NCI-H345 (cell line): Measurements from ENCODE around the gene KCNH5.

Experiments
- DNase-seq: peaks from one replicate; lab custom pipeline; 2025; lab: John Stamatoyannopoulos, UW

The KCNH5 gene

DNA sequence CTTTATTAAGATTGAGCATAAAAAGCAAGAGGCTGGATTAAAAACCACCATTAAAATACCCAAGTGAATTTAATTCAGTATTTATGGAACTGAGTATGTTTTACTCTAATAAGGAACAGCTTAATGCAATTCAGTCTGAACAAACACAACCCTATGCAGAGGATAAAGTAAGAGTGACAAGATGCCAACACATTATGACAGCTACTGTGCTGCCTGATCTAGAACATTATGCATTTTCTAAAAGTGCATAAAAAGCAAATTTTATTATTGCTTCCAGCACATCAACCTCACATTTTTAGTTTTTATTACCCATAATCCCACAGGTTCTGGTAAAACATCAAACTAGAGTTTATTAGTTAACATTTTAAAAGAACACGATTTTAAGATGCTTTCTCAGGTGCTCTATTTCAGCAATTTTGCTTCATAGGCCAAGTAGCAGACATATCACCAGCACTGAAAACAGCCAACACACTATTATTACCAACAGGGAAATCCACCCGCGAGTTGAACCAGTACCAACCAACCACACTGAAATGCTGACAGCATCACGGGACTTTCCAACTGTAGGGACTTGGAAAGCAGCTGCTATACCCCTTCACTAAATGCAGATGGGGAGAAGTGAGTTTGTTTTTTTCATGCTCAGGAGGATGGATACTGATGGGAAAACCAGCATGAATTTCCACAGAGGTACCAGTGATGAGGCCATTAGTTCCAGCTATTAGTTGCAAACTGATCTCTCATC is 372.1 kb downstream of the KCNH5 start:
- DNase-seq = no peak

DNA sequence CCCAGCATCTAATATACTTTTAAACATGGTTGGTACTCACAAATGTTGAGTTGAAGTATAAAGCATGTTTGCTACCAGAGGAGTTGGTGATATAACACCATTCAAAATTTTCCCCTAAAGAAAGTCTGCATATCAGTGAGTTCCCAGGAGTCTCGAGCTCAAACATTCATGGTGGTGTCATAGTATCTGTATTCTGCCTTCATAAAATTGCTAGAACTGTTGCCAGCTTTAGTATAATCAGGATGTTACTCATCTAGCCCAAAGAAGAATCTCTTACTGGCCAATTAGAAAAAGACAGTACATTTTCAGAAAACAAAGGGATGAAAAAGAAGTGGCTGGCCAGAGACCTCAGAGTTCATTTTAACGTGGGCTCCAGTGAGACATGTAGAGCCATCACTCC is 374.7 kb downstream of the KCNH5 start:
- DNase-seq = no peak

DNA sequence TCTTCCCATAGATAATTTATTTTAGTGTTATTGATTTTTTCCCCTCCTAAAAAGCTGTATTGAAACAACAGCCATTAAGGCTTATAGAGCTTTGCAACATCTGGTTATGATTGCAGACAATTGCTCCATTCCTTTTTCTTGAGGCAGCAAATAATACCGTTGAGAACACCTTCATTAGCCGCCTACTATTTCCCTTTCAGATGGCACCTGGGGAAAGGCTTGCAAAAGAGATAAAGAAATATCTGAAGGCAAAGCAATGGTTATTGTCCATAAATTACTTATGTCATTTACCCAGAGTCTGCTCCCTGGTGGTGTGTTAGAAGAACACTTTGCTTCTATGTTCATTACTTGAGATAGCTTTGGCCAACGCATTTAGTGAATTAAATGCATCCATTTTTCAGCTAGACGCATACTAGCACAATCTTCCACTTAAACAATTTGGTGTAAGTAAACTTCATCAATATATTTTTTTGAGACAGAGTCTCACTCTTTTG is 377.8 kb downstream of the KCNH5 start:
- no peak for DNase-seq

GRCh38 chr14:62665286-62665685 is 380.0 kb downstream of the KCNH5 start:
- no peak for DNase-seq

DNA sequence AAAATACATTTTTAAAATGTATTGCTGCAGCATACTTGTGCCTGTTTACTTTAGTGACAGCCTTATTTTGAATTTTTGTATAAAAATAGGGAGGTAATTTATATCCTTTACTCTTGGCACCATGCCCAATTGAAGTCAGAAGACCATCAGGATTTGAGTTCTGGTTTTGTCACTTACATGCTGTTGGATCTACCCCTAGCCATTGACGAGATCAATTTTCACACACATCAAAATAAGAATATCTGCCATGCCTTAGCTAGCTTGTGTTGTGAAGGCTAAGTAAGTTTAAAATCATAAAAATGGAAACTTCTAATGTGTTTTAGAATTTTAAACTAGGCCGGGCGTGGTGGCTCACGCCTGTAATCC is 381.8 kb downstream of the KCNH5 start:
- DNase-seq = no peak

DNA sequence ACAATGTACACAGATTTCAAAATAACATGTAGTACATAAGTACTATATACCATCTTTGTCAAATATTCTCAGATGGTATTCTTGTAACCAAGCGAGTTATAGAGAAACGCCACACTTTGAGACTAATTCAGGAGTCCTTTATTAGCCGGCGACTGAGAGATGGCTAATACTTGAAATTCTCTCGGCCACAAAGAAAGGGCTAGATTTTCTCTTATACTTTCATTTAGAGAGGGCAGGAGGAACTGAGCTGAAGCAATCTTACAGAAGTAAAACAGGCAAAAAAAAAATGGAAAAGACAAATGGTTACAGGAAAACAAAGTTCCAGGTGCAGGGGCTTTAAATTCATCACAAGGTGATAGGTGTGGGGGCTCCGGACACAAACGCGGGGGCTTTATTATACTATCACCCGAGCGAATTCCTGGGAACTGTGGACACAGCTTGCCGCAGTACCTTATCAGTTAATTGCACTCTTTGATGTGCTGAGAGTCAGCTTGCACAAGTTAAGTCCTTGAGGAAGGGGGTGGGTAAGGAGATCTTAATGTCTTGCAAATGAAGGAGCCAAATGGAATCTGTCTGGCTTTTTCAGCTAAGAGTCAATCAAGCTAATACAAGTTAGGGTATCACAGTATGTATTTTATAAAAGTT is 382.3 kb downstream of the KCNH5 start:
- no peak for DNase-seq

DNA sequence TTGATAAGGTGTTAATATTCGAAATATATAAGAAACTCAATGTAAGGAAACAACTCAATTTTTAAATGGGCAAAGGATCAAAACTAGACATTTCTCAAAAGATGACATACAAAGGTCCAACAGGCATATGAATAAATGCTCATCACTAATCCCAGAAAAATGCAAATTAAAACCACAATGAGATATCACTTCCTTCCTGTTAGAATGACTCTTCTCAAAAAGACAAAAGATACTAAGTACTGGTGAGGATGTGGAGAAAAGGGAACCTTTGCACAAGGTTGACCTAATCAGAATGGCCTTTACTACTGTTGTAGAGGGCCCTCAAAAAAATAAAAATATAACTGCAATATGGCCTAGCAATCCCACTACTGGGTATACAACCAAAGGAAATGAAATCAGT is 383.4 kb downstream of the KCNH5 start:
- no peak for DNase-seq

GRCh38 chr14:62658631-62659030 is 386.6 kb downstream of the KCNH5 start:
- no peak for DNase-seq

DNA sequence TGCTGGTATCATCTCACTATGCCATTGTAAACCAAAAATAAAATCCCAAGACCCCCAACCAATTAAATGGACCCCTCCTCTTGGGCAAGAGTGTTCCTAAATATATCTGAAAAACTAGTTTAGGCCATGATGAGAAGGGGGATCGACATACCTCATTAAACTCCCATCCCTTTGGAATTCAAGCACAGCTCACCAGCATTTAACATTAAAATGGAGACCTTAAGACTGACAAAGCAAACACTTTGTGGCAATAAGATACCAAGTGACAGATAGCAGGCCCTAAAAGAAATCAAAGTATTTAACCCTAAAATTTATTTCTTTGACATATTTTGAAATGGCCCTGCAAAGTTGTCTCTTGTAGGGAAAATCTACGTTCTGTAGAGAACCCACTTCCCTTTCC is 387.9 kb downstream of the KCNH5 start:
- no peak for DNase-seq

DNA sequence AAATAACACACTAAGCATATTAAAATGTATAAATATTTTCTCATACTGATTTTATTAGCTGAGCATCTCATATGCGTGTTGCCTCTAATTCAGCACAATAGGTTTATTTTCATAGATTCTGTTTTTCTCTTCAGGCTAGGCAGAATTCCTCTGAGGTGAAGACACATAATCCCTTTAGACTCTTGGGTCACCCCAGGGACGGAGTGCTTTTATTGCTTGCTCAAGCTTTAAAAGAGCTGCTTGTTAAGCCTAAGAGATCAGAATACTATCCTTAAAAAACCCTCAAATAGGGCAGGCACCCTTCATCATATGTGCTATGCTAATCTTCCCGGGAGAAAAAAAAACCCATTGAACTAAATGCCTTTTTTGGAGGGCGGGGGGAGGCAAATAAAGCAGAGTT is 390.1 kb downstream of the KCNH5 start:
- DNase-seq = no peak

DNA sequence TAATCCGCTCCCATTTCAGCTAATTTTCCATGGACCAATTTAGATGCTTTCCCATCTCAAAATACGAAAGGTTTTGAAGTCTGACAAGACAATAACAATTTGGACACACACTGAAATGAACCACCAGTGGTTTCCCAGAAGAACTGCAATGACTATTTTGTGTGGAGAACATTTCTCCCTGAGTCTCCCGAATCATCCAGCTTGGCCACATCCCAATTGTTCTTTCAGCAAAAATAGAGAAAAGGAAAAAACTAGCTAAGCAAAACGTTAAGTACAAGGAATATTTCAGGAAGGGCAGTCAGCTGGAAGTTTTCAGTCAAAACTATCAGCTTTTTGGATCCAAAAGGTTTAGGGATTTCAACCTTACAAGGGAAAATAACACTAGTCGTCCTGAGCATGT is 390.6 kb downstream of the KCNH5 start:
- DNase-seq = no peak
